GM23338 (cell line): ENCODE results near the gene PLXND1.

Source experiments
- JUNB ChIP-seq: IDR thresholded peaks from one replicate; pipeline ENCODE4 v1.6.1; 2016; ENCODE audit warnings: antibody characterized with exemption; ENCODE audit not compliant: unreplicated experiment
- POLR2AphosphoS5 ChIP-seq: IDR thresholded peaks from 2 replicates; pipeline ENCODE4 v1.6.1; 2016; ENCODE audit warnings: antibody characterized with exemption, low read depth
- TF ChIP-seq, protein P1 (sequence below), 2 experiments: fragments of 200-600 bp in 1 of 2; sonication (generic) in 1 of 2; conservative IDR thresholded peaks; 2 replicates each; pipeline versions ENCODE4 v1.5.1 to v1.6.1; 2016 to 2017; ENCODE audit warnings: antibody characterized with exemption in 2 of 2, low read depth in 2 of 2, mild to moderate bottlenecking in 2 of 2, moderate library complexity in 1 of 2
- TF ChIP-seq, protein P2 (sequence below): IDR thresholded peaks from one replicate; pipeline ENCODE4 v1.6.1; 2018; ENCODE audit warnings: antibody characterized with exemption; ENCODE audit not compliant: unreplicated experiment

GRCh38 chr3:129512595-129512994 lies 93.9 kb downstream of the PLXND1 start:
- TF ChIP-seq, protein P1, sequence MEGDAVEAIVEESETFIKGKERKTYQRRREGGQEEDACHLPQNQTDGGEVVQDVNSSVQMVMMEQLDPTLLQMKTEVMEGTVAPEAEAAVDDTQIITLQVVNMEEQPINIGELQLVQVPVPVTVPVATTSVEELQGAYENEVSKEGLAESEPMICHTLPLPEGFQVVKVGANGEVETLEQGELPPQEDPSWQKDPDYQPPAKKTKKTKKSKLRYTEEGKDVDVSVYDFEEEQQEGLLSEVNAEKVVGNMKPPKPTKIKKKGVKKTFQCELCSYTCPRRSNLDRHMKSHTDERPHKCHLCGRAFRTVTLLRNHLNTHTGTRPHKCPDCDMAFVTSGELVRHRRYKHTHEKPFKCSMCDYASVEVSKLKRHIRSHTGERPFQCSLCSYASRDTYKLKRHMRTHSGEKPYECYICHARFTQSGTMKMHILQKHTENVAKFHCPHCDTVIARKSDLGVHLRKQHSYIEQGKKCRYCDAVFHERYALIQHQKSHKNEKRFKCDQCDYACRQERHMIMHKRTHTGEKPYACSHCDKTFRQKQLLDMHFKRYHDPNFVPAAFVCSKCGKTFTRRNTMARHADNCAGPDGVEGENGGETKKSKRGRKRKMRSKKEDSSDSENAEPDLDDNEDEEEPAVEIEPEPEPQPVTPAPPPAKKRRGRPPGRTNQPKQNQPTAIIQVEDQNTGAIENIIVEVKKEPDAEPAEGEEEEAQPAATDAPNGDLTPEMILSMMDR (conservative IDR thresholded peaks at IDR 0.05; ENCODE audit: low read depth in 2 of 2), result no peak
- TF ChIP-seq POLR2AphosphoS5 (no peak), JUNB (no peak)
- TF ChIP-seq, protein P2, sequence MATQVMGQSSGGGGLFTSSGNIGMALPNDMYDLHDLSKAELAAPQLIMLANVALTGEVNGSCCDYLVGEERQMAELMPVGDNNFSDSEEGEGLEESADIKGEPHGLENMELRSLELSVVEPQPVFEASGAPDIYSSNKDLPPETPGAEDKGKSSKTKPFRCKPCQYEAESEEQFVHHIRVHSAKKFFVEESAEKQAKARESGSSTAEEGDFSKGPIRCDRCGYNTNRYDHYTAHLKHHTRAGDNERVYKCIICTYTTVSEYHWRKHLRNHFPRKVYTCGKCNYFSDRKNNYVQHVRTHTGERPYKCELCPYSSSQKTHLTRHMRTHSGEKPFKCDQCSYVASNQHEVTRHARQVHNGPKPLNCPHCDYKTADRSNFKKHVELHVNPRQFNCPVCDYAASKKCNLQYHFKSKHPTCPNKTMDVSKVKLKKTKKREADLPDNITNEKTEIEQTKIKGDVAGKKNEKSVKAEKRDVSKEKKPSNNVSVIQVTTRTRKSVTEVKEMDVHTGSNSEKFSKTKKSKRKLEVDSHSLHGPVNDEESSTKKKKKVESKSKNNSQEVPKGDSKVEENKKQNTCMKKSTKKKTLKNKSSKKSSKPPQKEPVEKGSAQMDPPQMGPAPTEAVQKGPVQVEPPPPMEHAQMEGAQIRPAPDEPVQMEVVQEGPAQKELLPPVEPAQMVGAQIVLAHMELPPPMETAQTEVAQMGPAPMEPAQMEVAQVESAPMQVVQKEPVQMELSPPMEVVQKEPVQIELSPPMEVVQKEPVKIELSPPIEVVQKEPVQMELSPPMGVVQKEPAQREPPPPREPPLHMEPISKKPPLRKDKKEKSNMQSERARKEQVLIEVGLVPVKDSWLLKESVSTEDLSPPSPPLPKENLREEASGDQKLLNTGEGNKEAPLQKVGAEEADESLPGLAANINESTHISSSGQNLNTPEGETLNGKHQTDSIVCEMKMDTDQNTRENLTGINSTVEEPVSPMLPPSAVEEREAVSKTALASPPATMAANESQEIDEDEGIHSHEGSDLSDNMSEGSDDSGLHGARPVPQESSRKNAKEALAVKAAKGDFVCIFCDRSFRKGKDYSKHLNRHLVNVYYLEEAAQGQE, result no peak
